ENCODE results near the gene BEST1.

DNA sequence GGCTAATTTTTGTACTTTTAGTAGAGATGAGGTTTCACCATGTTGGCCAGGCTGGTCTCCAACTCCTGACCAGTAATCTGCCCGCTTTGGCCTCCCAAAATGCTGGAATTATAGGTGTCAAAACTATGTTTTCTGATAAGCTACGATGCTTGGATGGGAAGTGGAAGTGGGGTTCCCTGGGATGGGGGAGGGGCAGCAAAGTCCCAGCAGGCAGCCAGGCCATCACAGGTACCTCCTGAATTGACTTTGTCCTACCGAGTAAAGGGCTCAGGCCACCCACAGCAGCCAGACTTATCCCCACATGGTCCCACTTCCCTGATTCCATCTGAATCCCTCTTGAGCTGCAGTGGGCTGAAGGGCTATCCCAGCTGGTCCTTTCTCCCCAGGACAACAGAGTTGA is 10.4 kb downstream of the BEST1 start:
- TF ChIP-seq, protein P1, sequence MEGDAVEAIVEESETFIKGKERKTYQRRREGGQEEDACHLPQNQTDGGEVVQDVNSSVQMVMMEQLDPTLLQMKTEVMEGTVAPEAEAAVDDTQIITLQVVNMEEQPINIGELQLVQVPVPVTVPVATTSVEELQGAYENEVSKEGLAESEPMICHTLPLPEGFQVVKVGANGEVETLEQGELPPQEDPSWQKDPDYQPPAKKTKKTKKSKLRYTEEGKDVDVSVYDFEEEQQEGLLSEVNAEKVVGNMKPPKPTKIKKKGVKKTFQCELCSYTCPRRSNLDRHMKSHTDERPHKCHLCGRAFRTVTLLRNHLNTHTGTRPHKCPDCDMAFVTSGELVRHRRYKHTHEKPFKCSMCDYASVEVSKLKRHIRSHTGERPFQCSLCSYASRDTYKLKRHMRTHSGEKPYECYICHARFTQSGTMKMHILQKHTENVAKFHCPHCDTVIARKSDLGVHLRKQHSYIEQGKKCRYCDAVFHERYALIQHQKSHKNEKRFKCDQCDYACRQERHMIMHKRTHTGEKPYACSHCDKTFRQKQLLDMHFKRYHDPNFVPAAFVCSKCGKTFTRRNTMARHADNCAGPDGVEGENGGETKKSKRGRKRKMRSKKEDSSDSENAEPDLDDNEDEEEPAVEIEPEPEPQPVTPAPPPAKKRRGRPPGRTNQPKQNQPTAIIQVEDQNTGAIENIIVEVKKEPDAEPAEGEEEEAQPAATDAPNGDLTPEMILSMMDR (IDR thresholded peaks at IDR 0.05; ENCODE audit: low read length): no peak
- TF ChIP-seq EZH2 (optimal IDR thresholded peaks at IDR 0.05; ENCODE audit: low read depth, low read length): no peak
- TF ChIP-seq EZH2phosphoT487 (IDR thresholded peaks at IDR 0.05; ENCODE audit: low read length): no peak
